UCSD-AML1 (cell line): ENCODE data around the gene DLD.

Experiments used
- DNase-seq: peaks from one replicate; lab custom pipeline; 2025; ENCODE audit not compliant: unreplicated experiment; lab: John Stamatoyannopoulos, UW

DLD gene

DNA sequence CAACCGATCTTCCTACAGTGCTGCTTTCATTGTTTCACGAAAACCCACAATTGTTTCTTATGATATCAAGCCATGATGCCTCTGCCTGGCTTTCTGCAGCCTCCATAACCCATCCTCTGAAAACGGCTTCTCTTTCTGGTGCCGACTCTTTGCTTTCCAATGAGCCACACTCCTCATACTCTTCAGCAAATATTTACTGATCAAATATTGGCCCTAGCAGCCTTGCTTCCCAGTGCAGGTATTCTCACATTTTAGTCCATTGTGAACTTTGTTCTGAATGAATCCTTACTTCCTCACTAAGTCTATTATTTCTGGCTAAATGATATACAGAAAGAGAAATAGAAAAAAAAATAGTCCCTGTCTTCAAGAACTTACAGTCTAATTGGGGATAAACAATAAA is 76.4 kb downstream of the DLD start:
- no peak for DNase-seq

- no peak for DNase-seq
Measured at GRCh38 chr7:107968449-107968848, 77.5 kb downstream of the DLD start.

DNA sequence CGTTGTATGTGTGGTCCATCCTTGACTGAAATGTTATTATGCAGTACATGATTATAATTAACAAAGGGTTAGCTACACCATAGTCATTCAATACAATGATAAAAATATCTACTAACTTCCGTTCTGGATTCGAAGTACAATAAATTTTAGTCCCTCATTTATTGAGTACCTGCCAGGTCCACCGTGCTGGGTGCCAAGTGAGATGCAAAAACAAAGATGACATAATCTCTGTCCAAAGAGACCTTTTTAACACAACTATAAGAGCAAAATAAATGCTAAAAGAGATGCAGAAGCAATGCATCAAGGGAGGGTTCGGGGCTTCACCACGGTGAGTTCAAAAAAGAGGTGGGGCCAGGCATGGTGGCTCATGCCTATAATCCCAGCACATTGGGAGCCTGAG is 78.9 kb downstream of the DLD start:
- no peak for DNase-seq
